ENCODE data around the gene PLEKHG4. TPM values are rescaled to one million over a fixed set of nuclear protein-coding genes. Genes with fewer than 3 reads are reported as not detected.

PLEKHG4 gene
- total and polyA plus RNA-seq, 10 of the 15 experiments (the other 5 are each of a cell fraction or from before 2014, with no cell fraction given) = 0.14 to 2.6 (median 0.99) TPM

DNA sequence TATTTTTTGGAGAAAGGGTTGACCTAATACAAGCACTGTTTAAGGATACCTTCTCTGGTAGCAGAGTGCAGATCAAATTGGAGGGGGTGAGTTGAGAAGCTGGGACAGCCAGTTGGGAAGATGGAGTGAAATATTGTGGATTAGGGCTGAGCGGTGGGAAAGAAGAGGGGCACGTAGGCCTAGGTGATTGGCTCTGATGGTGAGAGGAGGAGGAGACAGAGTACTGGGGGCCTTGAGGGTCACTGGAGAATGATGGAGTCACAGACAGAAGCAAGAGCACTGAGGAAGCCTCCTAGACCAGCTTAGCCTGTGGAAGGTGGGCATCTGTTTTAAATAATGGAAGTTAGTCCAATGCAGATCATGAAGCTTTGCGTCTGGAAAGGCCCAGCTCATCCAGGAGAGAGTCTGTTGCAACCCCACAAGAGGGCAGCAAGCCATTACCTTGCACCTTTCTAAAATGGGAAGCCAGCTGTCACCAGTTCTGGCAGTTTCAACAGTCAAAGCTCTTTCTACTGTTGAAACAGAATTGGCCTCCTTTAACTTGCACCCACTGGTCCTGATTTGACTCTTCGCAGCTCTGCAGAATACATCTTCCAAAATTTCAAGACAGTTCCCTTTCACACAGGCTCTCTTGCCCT lies 18.8 kb upstream of the PLEKHG4 start:
- Histone ChIP-seq H3K9ac (ENCODE audit: control insufficient read depth, insufficient read depth, low read length) (no peak overlapping the region), H4K20me1 (ENCODE audit: control insufficient read depth, insufficient read depth) (no peaks in the 10 kb centered on the region), H3K4me3 (no peak overlapping the region), H3K4me1 (ENCODE audit: control insufficient read depth, insufficient read depth, low read length) (no peaks in the 10 kb centered on the region), H3K27me3 (replicated peaks in 1 of 2; ENCODE audit: control insufficient read depth in 2 of 2, insufficient read depth in 2 of 2, low read length in 1 of 2) (no peaks in the 10 kb centered on the region), H3K36me3 (ENCODE audit: control insufficient read depth in 2 of 2, insufficient read depth in 2 of 2, low read length in 1 of 2) (no peaks in the 10 kb centered on the region; a peak in 1 of 4 replicates), H2AFZ (ENCODE audit: control insufficient read depth, low read depth, low read length) (no peak overlapping the region), H3K4me2 (ENCODE audit: control insufficient read depth, insufficient read depth) (no peak overlapping the region), H3K27ac (ENCODE audit: control insufficient read depth, insufficient read depth) (no peak overlapping the region), H3K79me2 (ENCODE audit: control insufficient read depth, insufficient read depth, low read length) (no peaks in the 10 kb centered on the region), H3K9me3 (replicated peaks; ENCODE audit: control insufficient read depth, insufficient read depth, low read length) (no peaks in the 10 kb centered on the region)
- ATAC-seq (peak; percentile 88), DNase-seq (ENCODE audit: low read depth, low spot score) (no peak), FAIRE-seq (peak; percentile 89)
- SMC1A ChIA-PET (ENCODE audit: uncharacterized antibody, unreplicated experiment) = interaction anchor here (0.6 to 2.0 kb wide), 25 partner anchors 8 to 368 kb away, joined by 3 to 39 read pairs (median 4); partner anchors contain the start of genes FHOD1, LRRC36, PLEKHG4 and TMEM208
- TF ChIP-seq TCF3 (IDR thresholded peaks at IDR 0.05; ENCODE audit: borderline replicate concordance, insufficient read depth, low read depth, low read length) (peak; percentile 82; the same call in 1 of the 2 replicates), JUNB (IDR thresholded peaks at IDR 0.05) (no peak), TCF12 (IDR thresholded peaks at IDR 0.05; ENCODE audit: low read depth, low read length) (peak; percentile 82), CREB1 (IDR thresholded peaks at IDR 0.05; ENCODE audit: low read depth) (no peak), YBX1 (IDR thresholded peaks at IDR 0.05) (no peak), RAD21 (IDR thresholded peaks at IDR 0.05; ENCODE audit: insufficient read depth, low read depth, low read length) (peak; percentile 94), KAT2A (conservative IDR thresholded peaks at IDR 0.05; ENCODE audit: control insufficient read depth, low read depth, low read length) (no peak), FOXM1 (IDR thresholded peaks at IDR 0.05; ENCODE audit: low read depth, low read length) (0 out of 2 replicates have a peak, but pooled peaks have one; percentile 52), SMC3 (IDR thresholded peaks at IDR 0.05; ENCODE audit: borderline replicate concordance, low read length) (peak; percentile 82), SPI1 (IDR thresholded peaks at IDR 0.05; ENCODE audit: borderline replicate concordance, insufficient read depth, low read depth, low read length) (peak; percentile 45; the same call in 1 of the 2 replicates), IRF4 (IDR thresholded peaks at IDR 0.05; ENCODE audit: low read depth, low read length) (0 out of 2 replicates have a peak, but pooled peaks have one; percentile 22), YY1 (IDR thresholded peaks at IDR 0.05; ENCODE audit: low read depth, low read length) (peak; percentile 66; the same call in 1 of the 2 replicates)
- TF ChIP-seq, protein P1, sequence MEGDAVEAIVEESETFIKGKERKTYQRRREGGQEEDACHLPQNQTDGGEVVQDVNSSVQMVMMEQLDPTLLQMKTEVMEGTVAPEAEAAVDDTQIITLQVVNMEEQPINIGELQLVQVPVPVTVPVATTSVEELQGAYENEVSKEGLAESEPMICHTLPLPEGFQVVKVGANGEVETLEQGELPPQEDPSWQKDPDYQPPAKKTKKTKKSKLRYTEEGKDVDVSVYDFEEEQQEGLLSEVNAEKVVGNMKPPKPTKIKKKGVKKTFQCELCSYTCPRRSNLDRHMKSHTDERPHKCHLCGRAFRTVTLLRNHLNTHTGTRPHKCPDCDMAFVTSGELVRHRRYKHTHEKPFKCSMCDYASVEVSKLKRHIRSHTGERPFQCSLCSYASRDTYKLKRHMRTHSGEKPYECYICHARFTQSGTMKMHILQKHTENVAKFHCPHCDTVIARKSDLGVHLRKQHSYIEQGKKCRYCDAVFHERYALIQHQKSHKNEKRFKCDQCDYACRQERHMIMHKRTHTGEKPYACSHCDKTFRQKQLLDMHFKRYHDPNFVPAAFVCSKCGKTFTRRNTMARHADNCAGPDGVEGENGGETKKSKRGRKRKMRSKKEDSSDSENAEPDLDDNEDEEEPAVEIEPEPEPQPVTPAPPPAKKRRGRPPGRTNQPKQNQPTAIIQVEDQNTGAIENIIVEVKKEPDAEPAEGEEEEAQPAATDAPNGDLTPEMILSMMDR (IDR thresholded peaks at IDR 0.05 in 2 of 3, conservative IDR thresholded peaks at IDR 0.05 in 1 of 3; ENCODE audit: control insufficient read depth in 2 of 3, extremely low read depth in 1 of 3, insufficient read depth in 1 of 3, low read depth in 3 of 3, low read length in 3 of 3) = peak; percentile 77 to 81 (median 80)
- TF ChIP-seq, protein P2, sequence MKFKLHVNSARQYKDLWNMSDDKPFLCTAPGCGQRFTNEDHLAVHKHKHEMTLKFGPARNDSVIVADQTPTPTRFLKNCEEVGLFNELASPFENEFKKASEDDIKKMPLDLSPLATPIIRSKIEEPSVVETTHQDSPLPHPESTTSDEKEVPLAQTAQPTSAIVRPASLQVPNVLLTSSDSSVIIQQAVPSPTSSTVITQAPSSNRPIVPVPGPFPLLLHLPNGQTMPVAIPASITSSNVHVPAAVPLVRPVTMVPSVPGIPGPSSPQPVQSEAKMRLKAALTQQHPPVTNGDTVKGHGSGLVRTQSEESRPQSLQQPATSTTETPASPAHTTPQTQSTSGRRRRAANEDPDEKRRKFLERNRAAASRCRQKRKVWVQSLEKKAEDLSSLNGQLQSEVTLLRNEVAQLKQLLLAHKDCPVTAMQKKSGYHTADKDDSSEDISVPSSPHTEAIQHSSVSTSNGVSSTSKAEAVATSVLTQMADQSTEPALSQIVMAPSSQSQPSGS (IDR thresholded peaks at IDR 0.05; ENCODE audit: low read length) = no peak
- RAD21 ChIA-PET (ENCODE audit: unreplicated experiment) = interaction anchor here (0.7 to 2.5 kb wide), 29 partner anchors 11 to 253 kb away, joined by 3 to 73 read pairs (median 4); partner anchors contain the start of genes FHOD1 and TMEM208
- POLR2A ChIA-PET = interaction anchor here (0.6 to 1.3 kb wide), 2 partner anchors 11 to 216 kb away, joined by 3 to 4 read pairs; partner anchors contain the start of gene SLC9A5
- in situ Hi-C loops (cut with MboI) = no loop called here
- CTCF ChIA-PET = interaction anchor here (0.6 to 3.6 kb wide), 39 partner anchors 10 to 254 kb away, joined by 3 to 78 read pairs (median 5); partner anchors contain the start of genes FHOD1, PLEKHG4, SLC9A5 and TMEM208
- WGBS (ENCODE audit: insufficient coverage, insufficient replicate concordance, low lambda C conversion rate, missing lambda C conversion rate) = 74% methylated on average over 4 of the region's 4 CpGs
- intact Hi-C loops (cut with micrococcal nuclease; ENCODE audit: unreplicated experiment) = loop anchor here (2.0 kb wide), 1 partner anchor 78 kb away; no protein-coding TSS in a partner anchor
- no TSS peak for BruUV-seq (replicated peaks)
